Measurements from ENCODE around the gene MACO1.

DNA sequence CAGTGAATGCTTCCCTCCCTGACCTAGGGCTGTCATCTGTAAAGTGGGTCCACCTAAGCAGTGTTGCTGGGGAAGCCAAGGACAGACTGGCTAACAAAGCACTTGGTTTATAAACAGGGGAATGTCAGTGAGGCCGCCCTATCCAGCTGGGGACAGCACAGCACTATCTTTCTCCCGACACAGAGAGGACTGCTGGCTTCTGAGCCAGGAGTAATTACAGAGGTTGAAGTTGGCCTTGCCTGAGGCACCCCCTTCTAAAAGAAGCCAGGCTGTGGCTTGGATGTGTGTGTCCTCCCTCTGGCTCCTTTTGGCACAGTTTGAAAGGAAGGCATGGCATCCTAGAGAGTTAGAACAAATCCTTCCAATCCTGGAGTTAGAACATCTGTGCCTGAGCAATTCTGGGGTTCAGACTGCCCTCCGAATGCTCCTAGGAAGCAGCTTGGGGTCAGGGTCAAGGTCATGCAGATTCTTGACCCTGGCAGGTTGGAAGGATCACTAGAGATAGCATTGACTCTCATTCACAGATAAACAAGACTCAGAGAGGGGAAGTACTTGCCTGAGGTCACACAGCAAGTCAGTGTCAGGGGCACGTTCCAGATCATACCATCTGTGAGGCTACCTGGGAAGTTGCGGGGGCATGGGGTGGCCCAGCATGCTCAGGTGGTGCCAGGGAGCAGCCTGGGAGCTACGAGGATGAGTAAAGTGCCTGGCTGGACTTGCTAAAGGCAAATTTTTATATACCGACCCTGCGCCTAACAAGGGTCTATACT is 111.4 kb downstream of the MACO1 start:
- TF ChIP-seq POLR2AphosphoS5 (IDR thresholded peaks at IDR 0.05; ENCODE audit: low read depth, low read length) (no peak), POLR2A (IDR thresholded peaks at IDR 0.05; ENCODE audit: low read depth, low read length) (no peak), TAF1 (IDR thresholded peaks at IDR 0.05; ENCODE audit: borderline replicate concordance, low read depth, low read length) (no peak)

All from GM12892 (cell line).